ENCODE measurements around the gene MTOR.
"Not testable (repeated sequence)": the region's sequence is repeated elsewhere in the genome, so short reads cannot be mapped to it uniquely, and the experiment has no call there.

The MTOR gene

GRCh38 chr1:11132563-11133293, 129.6 kb downstream of the MTOR start:
- Mint-ChIP-seq H3K27ac (no peak overlapping the region), H3K36me3 (ENCODE audit: low read depth) (peaks cover 88% of the 10 kb centered on the region), H3K27me3 (no peaks in the 10 kb centered on the region)

GRCh38 chr1:11131816-11132215, 130.5 kb downstream of the MTOR start:
- Mint-ChIP-seq H3K27me3 (no peaks in the 10 kb centered on the region), H3K4me3 (no peak overlapping the region), H3K9me3 (no peaks in the 10 kb centered on the region), H3K4me1 (ENCODE audit: low read depth) (no peaks in the 10 kb centered on the region), H3K27ac (no peak overlapping the region), H3K36me3 (ENCODE audit: low read depth) (peaks cover 92% of the 10 kb centered on the region)
- intact Hi-C loops (cut with micrococcal nuclease): loop anchor here (10.0 kb wide), 1 partner anchor 93 kb away; no protein-coding TSS in a partner anchor

More at GRCh38 chr1:11132563-11133293, 129.6 kb downstream of the MTOR start:
- Mint-ChIP-seq H3K4me3 (no peak overlapping the region), H3K4me1 (ENCODE audit: low read depth) (no peaks in the 10 kb centered on the region), H3K9me3 (no peaks in the 10 kb centered on the region)
- intact Hi-C loops (cut with micrococcal nuclease): loop anchor here (10.0 kb wide), 1 partner anchor 92 kb away; no protein-coding TSS in a partner anchor

- H3K4me1 Mint-ChIP-seq (ENCODE audit: low read depth): no peaks in the 10 kb centered on the region
- peaks cover 97% of the 10 kb centered on the region for H3K36me3 Mint-ChIP-seq (ENCODE audit: low read depth)
- intact Hi-C loops (cut with micrococcal nuclease): loop anchor here (10.0 kb wide), 1 partner anchor 94 kb away; no protein-coding TSS in a partner anchor
- no peaks in the 10 kb centered on the region for H3K9me3 Mint-ChIP-seq
- no peak overlapping the region for H3K4me3 Mint-ChIP-seq
- no peak overlapping the region for H3K27ac Mint-ChIP-seq
- H3K27me3 Mint-ChIP-seq: no peaks in the 10 kb centered on the region
Observed at GRCh38 chr1:11130406-11130805, 131.9 kb downstream of the MTOR start.

- Mint-ChIP-seq H3K36me3 (ENCODE audit: low read depth) (peaks cover 97% of the 10 kb centered on the region), H3K9me3 (no peaks in the 10 kb centered on the region)
Observed at GRCh38 chr1:11129649-11130390, 132.5 kb downstream of the MTOR start.

GRCh38 chr1:11126569-11126968, 135.8 kb downstream of the MTOR start:
- H3K27me3 Mint-ChIP-seq: no peaks in the 10 kb centered on the region
- H3K4me3 Mint-ChIP-seq: no peak overlapping the region
- H3K4me1 Mint-ChIP-seq (ENCODE audit: low read depth): no peaks in the 10 kb centered on the region
- intact Hi-C loops (cut with micrococcal nuclease): no loop called here
- H3K27ac Mint-ChIP-seq: no peak overlapping the region
- no peaks in the 10 kb centered on the region for H3K9me3 Mint-ChIP-seq
- peaks cover 100% of the 10 kb centered on the region for H3K36me3 Mint-ChIP-seq (ENCODE audit: low read depth)

More at GRCh38 chr1:11129649-11130390, 132.5 kb downstream of the MTOR start:
- Mint-ChIP-seq H3K27me3 (no peaks in the 10 kb centered on the region), H3K4me3 (no peak overlapping the region), H3K27ac (no peak overlapping the region), H3K4me1 (ENCODE audit: low read depth) (no peaks in the 10 kb centered on the region)
- intact Hi-C loops (cut with micrococcal nuclease): loop anchor here (10.0 kb wide), 1 partner anchor 95 kb away; no protein-coding TSS in a partner anchor

- Mint-ChIP-seq H3K4me1 (ENCODE audit: low read depth) (no peaks in the 10 kb centered on the region), H3K27ac (no peak overlapping the region), H3K36me3 (ENCODE audit: low read depth) (peaks cover 100% of the 10 kb centered on the region), H3K9me3 (no peaks in the 10 kb centered on the region), H3K27me3 (no peaks in the 10 kb centered on the region), H3K4me3 (no peak overlapping the region)
- intact Hi-C loops (cut with micrococcal nuclease): no loop called here
Observed at GRCh38 chr1:11125931-11126330, 136.4 kb downstream of the MTOR start.

GRCh38 chr1:11124965-11125364, 137.4 kb downstream of the MTOR start:
- H3K36me3 Mint-ChIP-seq (ENCODE audit: low read depth): peaks cover 100% of the 10 kb centered on the region
- H3K27ac Mint-ChIP-seq: no peak overlapping the region

GRCh38 chr1:11116318-11116717, 146.0 kb downstream of the MTOR start:
- H3K9me3 Mint-ChIP-seq: no peaks in the 10 kb centered on the region
- H3K27ac Mint-ChIP-seq: no peak overlapping the region
- H3K4me3 Mint-ChIP-seq: no peak overlapping the region
- H3K4me1 Mint-ChIP-seq (ENCODE audit: low read depth): no peaks in the 10 kb centered on the region
- intact Hi-C loops (cut with micrococcal nuclease): no loop called here
- peaks cover 86% of the 10 kb centered on the region for H3K36me3 Mint-ChIP-seq (ENCODE audit: low read depth)
- no peaks in the 10 kb centered on the region for H3K27me3 Mint-ChIP-seq

More at GRCh38 chr1:11124965-11125364, 137.4 kb downstream of the MTOR start:
- Mint-ChIP-seq H3K4me3 (no peak overlapping the region), H3K9me3 (no peaks in the 10 kb centered on the region), H3K27me3 (no peaks in the 10 kb centered on the region), H3K4me1 (ENCODE audit: low read depth) (no peaks in the 10 kb centered on the region)
- intact Hi-C loops (cut with micrococcal nuclease): no loop called here

GRCh38 chr1:11114966-11115365, 147.4 kb downstream of the MTOR start:
- H3K4me1 Mint-ChIP-seq (ENCODE audit: low read depth): no peaks in the 10 kb centered on the region
- H3K27ac Mint-ChIP-seq: no peak overlapping the region
- H3K27me3 Mint-ChIP-seq: no peaks in the 10 kb centered on the region
- intact Hi-C loops (cut with micrococcal nuclease): no loop called here
- H3K36me3 Mint-ChIP-seq (ENCODE audit: low read depth): peaks cover 86% of the 10 kb centered on the region
- no peak overlapping the region for H3K4me3 Mint-ChIP-seq
- no peaks in the 10 kb centered on the region for H3K9me3 Mint-ChIP-seq

- no peaks in the 10 kb centered on the region for H3K9me3 Mint-ChIP-seq
- no peaks in the 10 kb centered on the region for H3K27me3 Mint-ChIP-seq
- intact Hi-C loops (cut with micrococcal nuclease): no loop called here
- H3K36me3 Mint-ChIP-seq (ENCODE audit: low read depth): peaks cover 93% of the 10 kb centered on the region
- no peak overlapping the region for H3K4me3 Mint-ChIP-seq
- no peaks in the 10 kb centered on the region for H3K4me1 Mint-ChIP-seq (ENCODE audit: low read depth)
- no peak overlapping the region for H3K27ac Mint-ChIP-seq
Observed at GRCh38 chr1:11109047-11109760, 153.1 kb downstream of the MTOR start.

- Mint-ChIP-seq H3K36me3 (ENCODE audit: low read depth) (peaks cover 80% of the 10 kb centered on the region), H3K27me3 (no peaks in the 10 kb centered on the region), H3K4me1 (ENCODE audit: low read depth) (no peaks in the 10 kb centered on the region), H3K4me3 (no peak overlapping the region), H3K9me3 (no peaks in the 10 kb centered on the region), H3K27ac (no peak overlapping the region)
- intact Hi-C loops (cut with micrococcal nuclease): no loop called here
Observed at GRCh38 chr1:11107599-11107998, 154.8 kb downstream of the MTOR start.

- intact Hi-C loops (cut with micrococcal nuclease): no loop called here
- Mint-ChIP-seq H3K4me3 (no peak overlapping the region), H3K4me1 (ENCODE audit: low read depth) (no peaks in the 10 kb centered on the region), H3K27ac (no peak overlapping the region), H3K9me3 (no peaks in the 10 kb centered on the region), H3K27me3 (no peaks in the 10 kb centered on the region), H3K36me3 (ENCODE audit: low read depth) (peaks cover 60% of the 10 kb centered on the region)
Observed at GRCh38 chr1:11105586-11105985, 156.8 kb downstream of the MTOR start.

- Mint-ChIP-seq H3K4me1 (ENCODE audit: low read depth) (peaks cover 8% of the 10 kb centered on the region), H3K4me3 (no peak overlapping the region), H3K27me3 (no peaks in the 10 kb centered on the region), H3K36me3 (ENCODE audit: low read depth) (peaks cover 42% of the 10 kb centered on the region), H3K27ac (no peak overlapping the region), H3K9me3 (no peaks in the 10 kb centered on the region)
- intact Hi-C loops (cut with micrococcal nuclease): no loop called here
Observed at GRCh38 chr1:11101347-11101746, 161.0 kb downstream of the MTOR start.

GRCh38 chr1:11100806-11101205, 161.5 kb downstream of the MTOR start:
- H3K36me3 Mint-ChIP-seq (ENCODE audit: low read depth): peaks cover 42% of the 10 kb centered on the region
- H3K27me3 Mint-ChIP-seq; intact Hi-C loops (cut with micrococcal nuclease); H3K4me3 Mint-ChIP-seq; H3K27ac Mint-ChIP-seq; H3K9me3 Mint-ChIP-seq; H3K4me1 Mint-ChIP-seq (ENCODE audit: low read depth): not testable (repeated sequence)
